GM19023 (cell line): ENCODE results near the gene CTR9.

Source experiments
- ATAC-seq: cut with Tn5 transposase; IDR thresholded peaks from one replicate; pipeline ENCODE4 v1.9.1; 2021; ENCODE audit warnings: mild to moderate bottlenecking, moderate library complexity; ENCODE audit not compliant: unreplicated experiment

CTR9 gene

DNA sequence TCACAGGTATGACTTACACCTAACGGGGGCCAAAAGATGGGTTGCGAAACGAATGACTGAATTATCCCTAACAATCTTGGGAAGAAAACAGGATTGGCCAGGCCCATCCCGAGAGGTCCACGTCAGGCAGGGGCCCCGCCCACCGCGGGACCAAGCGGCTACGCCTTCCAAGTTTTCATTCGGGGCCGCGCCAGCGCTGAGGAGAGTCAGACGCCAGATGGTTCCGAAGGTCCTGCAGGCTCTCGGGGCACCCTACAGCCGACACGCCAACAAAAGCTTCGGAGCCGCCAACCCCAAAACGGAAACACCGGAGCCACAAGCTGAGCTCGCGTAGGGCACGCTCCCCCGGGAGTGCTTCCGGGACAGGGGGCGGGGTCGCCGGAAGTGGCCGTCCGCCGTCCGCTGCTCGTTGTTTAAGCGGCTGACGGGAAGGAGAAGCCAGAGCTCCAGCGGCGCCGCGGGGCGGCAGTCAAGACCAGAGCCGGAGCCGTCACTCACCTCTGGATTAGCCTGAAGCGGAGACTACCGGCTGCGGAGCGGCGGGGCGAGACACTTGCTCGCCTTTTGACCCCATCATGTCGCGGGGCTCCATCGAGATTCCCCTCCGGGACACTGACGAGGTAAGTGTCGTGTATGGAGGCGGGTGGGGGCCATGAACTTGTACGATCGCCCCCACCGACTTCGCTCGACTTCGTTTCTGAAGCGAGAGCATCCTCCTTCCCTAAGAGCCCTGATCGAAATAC, at the start of gene CTR9:
Gene CTR9 (plus strand): TSS at position 409 of the 743 bp plus-strand sequence. CDS start 167 bp downstream, at position 576.
- ATAC-seq: peak; percentile 95

DNA sequence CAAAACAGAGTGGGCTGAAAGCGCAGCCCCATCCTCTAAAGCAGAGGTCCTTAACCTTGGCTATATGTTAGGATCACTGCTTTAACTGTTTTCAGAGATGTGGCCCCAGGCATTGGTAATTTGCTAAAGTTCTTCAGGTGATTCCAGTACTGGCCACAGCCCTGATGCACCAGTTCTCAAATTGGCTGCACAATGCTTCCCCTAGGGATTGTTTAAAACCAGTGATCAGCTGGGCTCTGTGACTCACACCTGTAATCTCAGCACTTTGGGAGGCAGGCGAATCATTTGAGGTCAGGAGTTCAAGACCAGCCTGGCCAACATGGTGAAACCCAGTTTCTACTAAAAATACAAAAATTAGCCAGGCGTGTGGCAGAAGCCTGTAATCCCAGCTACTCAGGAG, 49.1 kb upstream of the CTR9 start:
- ATAC-seq: no peak

DNA sequence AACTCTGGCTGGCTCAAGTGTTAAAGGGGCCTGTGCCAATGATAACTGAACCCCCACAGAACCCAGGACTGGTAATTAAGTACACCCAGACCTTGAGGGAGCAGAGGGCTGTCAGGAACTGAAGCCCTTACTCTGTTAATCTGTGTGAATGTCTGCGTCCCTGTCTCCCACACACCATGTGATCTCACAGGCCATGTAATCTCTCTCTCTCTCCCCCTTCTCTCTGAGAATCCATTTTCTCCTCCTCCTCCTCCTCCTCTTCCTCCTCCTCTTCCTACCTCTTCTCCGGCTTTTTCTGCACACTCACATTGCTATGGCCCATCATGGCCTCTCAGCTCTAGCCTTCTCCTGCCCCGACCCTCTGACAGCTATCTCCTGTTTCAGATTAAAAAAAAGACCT, 42.9 kb upstream of the CTR9 start:
- no peak for ATAC-seq

DNA sequence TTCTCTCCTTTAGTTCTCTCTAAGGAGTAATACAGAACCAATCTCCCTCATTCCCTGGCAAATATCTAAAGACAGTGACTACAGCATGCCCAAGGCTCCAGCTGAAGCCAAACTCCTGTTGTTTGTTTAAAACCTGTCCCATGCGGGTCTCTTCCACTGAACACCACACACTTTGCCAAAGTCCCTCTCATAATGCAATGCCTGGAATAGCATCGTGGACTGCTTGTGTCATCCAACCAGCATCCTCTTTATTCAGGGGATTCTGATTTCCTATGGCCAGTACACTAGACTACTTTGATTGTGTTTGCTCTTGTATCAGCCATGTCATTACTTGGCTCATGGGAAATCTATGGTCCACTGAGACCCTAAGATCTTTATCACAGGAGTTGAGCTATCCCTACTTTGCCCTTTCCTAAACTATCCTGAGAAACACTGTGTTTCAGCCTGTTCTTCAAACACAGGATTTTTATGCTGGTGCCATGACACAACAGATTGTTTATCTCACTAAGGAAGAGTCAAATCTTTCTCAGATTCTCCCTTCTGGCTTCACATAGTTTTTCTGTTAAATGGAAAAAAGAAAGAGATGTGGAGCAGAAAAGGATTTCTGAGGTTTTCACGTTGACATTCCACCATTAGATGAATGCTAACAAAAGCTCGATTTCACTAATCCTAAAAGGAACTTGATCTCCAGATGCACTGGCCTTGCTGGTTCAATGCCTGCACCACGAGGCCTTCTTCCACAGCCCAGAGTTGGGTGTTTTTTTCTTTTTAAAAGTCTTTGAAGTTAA, 41.6 kb upstream of the CTR9 start:
- no peak for ATAC-seq

DNA sequence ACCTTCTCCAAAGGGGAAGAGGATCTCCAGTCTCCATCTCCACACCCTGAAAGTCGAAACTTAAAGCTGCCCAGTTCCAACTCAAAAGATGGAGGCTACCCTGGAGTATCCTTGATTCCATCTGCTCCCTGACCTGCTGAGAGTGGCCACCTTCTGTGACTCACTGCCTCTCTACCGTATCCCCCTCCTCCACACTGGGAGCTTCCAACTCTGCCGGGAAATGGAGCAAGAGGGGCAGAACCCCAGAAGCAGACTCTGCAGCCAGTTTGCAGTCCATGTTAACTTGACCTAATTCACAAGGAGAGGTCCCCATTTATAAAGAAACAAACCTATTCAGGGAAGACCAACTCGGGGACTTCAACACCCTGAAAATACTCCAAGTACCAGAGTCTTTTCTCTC, 35.5 kb upstream of the CTR9 start:
- ATAC-seq: no peak

DNA sequence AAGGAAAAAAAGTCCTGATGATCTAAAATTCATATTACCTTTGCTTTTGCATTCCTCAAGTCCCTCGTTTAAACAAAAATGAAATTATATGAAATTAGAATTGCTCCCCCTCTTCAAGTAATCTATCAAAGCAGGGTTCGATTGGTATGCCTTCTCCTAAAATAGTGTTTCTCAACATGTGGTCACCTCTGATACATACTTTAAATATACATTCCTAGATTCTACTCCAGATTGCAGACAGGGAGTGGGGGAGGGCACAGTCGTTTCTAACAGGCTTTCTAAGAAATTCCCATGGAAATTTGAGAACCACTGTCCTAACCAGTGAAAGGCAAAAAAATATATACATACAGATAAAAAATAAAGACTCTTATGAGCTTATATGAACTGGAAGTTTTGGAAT, 34.9 kb upstream of the CTR9 start:
- no peak for ATAC-seq

DNA sequence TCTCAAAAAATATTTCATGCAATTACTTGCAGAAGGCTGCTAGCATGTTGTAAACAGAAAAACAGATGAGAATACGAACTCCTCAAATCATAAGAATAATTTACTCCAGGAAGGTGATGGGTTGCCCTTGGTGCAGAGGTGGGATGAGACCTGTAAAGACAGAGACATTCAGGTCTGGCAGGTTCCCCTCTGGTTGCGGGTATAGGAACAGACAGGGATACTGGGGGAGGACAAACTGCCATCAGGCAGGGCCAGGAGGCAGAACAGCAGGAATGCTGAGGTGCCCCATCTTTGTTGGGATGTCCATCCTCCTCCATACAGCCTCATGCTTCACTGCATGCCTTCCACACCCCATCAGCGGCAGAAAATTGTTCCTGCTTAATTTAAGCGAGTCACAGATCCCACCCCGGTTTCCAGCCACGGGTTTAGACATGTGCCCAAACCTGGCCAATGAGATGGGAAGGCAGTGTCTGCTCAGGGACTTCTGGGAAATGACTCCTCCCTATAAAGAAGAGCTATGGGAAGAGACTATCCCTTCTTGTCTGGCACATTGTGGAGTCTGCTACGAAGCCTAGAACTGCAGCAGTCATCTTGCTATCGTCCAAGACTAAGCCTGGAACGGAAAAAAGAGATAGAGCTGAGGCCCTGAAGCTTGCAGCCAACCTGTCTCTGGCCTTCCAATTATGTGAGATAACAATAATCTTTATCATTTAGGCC, 34.3 kb upstream of the CTR9 start:
- ATAC-seq: no peak

DNA sequence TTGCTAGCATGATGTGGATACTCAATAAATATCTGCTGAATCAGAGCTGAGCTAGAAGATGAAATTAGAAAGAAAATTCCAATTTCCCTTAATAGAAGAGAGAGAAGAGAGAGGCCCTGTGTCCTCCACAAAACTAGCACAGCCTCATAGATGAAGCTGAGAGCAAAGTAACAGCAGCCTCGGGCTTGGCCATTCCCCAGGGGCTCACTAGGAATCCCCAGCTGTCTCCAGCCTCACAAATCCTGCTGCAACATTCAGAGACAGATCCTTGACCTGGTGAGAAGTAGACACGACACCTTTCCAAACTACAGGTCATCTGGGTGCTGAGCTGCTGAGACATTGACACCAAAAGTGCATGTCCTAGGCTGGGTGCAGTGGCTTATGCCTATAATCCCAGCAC, 31.4 kb upstream of the CTR9 start:
- ATAC-seq: no peak

DNA sequence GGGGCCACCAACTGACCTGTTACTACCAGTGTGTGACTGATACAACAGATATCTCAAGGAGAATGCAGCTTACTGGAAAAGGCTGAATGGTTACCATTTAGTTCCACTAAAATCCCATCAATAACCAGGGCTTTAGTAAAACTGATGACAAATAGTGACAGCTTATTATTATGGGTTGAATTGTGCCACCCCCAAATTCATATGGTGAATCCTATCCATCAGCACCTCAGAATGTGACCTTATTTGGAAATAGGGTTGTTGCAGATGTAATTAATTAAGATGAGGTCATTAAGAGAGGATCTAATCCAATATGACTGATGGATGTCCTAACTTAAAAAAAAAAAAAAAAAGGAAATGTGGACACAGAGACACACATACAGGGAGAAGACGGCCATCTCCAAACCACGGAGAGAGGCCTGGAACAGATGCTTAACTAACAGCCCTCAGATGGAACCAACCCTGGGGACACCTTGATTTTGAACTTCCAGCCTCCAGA, 30.1 kb upstream of the CTR9 start:
- ATAC-seq: no peak

DNA sequence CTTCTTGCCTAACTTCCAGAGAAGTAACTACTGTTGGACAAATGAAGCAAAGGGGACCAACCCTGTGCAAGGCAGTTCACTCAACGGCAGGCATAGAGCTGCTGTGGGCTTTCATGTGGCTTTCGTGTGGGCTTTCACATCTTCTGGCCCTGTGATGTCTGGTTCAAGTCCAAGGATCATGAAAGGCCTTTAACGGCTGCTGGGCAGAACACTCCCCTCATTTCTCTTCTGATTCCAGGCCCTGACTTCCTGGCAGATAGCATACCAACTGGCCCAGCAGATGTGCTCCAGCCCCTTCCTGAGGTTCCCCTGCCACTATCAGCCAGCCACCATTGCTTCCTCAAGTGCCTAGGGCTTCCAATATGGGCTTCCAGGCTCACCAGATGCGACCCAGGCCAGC, 28.7 kb upstream of the CTR9 start:
- ATAC-seq: no peak

DNA sequence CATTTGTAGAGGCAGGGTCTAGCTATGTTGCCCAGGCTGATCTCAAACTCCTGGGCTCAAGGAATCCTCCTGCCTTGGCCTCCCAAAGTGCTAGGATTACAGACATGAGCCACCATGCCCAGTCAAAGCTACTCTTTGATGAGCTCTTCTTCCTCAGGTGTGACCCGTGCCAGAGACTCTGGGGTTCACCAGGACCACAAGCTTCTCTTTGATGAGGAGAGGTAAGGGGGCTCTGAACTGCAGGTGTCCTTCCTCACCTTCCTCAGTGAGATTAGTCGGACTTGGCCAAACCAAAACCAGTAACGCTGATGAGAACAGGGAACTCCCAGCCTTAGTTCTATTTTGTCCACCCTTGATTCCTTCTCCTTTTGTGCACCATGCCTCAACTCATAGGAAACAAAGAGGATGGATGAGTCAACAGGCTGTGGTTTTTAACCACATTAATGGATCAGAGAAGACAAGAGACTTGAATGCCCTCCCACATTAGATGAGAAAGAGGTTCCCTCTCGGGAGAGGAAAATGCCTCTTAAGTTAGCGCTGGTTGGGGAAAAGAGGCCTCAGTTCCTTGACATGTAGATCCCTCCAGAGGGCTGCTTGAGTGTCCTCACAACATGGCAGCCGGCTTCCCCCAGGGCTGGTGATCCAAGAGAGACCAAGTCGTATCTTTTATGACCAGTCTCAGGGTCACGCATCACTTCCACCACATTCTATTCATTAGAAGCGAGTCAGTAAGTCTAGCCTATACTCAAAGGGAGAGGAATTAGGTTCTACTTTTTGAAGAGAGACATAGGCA, 25.7 kb upstream of the CTR9 start:
- no peak for ATAC-seq

DNA sequence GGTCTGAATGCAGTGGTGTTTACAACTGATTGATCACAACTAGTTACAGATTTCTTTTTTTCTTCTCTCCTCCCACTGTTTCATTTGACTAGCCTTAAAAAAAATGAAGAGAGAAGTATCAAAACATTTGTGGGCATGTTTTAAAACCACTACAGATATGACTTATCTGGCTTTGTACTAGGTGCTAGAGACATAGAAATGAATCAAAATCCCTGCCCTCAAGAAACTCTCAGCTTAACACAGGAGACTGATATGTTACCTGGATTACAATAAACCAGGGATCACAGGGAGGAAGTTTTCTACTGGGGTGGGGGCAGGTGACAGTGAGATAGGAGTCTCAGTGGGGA, 25.2 kb upstream of the CTR9 start:
- no peak for ATAC-seq

DNA sequence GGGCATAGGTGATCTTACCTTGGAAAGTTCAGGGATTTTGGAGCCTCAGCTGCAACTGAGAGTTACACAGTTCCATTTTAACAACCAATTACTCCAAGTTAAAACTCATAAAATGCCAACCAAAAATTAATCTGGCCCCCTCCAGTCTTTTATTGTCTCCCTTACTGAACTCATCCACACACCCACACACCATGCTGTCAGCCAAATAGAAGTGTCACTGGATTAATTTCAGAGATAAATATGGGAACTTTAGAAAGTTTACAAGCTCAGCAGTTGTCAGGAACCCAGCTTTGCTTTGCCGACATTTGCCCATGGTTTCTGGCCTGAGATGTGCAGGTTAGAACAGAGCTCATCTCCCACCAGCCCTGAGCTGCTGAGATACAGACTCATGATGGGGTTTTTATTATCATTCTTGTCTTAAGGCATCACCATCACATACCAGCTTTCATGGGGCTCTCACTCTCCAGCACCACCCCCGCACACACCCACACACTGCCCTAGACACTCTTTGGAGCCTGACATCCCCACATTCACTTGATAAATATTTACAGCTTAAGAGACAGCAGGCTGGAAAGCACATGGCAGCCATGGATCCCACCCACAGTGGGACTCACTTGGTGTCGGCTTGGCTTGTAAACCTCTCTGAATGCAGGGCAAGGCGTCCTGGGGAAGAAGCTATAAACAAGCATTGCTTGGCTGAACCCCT, 23.7 kb upstream of the CTR9 start:
- no peak for ATAC-seq

DNA sequence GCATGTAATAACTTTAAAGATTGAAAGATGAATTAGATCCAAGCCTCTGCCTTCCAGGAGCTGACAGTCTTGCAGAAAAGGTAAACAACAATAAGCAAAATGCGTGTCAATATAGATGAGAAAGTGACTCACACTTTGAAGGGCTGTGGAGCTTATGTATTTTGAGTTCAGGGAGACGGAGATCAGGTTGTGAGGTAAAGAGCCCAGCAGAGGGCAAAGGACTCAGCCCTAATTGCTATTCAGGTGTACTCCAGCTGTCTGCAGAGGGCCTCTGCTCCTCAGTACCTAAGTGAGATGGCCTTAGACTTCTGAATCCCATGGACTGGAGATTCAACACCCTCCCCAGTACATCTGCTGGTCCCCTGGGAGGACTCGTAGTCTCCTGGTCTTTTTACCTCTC, 22.9 kb upstream of the CTR9 start:
- ATAC-seq: no peak

DNA sequence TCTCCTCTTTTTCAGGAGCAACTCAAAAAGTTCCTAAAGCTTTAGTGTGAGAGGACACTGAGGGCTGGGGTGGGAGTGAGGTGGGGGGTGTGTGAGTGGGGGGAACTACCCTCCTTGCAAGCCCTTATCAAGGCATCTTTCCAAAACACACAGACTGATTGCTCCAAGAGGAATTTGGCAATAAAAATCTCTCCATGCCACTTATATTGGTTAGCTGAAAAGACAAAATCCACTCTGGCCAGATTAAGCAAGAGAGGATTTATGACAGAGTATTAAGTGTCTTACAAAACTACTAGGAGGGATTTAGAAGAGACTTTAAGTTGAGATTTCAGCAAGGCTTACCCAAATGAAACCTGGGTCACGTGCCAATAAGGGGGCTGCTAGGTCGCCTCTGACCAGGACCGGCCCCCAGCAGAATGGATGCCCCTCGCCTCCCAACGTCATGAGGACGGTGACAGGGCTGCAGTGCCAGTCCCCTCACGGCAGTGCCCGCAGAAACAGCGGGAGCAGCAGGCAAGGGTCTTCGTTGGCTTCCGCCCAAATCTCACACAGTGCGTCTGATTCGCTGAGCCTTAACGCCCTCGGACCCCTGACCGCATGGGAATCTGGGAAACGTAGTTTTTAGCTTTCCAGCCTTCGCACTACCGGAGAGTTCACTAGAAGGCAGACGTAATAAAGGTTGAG, 22.1 kb upstream of the CTR9 start:
- ATAC-seq: no peak

DNA sequence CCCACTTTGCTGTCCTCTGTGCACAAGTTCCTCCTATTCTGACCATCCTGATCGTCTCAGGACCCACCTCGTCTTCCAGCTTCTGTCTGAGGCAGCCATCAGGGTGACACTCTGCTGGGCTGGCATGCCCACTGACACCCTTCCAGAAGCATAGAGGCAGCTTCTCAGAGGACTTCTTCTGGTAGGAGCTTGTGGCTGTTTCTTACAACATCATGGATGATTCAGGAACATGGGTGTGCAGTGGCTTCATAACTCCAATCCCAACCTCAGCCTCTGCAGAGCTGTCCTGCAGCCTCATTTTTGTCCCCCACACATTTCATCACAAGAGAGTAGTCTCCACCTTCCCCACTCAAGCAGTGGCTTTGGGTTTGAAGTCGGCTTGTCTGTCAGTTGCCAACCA, 20.9 kb upstream of the CTR9 start:
- no peak for ATAC-seq

DNA sequence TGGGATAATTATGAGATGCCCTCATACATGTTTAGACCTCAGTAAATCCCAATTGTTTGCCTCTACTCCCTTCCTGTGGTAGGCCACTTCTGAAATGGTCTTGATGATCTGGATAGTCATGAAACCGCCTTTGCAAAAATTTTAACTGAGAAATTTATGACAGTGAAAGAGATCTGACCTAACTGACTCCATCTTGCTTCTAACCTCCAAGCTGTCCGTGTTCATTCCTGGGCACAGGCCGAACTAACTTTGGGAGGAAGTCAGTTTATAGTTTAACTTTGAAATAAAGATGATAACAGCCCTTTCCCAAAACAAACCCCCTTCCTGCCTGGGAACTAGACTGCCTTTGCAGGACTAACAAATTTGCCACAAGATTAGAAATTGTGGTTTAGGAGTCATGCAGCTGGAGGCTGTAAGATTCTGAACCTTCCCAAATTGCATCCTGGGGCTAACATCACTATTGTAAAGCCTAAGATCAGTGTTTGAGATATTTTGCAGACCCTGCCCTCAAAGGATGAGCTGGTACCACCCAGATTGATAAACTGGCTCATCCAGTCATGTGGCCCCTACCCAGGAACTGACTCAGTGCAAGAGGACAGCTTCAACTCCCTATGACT, 19.9 kb upstream of the CTR9 start:
- ATAC-seq: no peak

DNA sequence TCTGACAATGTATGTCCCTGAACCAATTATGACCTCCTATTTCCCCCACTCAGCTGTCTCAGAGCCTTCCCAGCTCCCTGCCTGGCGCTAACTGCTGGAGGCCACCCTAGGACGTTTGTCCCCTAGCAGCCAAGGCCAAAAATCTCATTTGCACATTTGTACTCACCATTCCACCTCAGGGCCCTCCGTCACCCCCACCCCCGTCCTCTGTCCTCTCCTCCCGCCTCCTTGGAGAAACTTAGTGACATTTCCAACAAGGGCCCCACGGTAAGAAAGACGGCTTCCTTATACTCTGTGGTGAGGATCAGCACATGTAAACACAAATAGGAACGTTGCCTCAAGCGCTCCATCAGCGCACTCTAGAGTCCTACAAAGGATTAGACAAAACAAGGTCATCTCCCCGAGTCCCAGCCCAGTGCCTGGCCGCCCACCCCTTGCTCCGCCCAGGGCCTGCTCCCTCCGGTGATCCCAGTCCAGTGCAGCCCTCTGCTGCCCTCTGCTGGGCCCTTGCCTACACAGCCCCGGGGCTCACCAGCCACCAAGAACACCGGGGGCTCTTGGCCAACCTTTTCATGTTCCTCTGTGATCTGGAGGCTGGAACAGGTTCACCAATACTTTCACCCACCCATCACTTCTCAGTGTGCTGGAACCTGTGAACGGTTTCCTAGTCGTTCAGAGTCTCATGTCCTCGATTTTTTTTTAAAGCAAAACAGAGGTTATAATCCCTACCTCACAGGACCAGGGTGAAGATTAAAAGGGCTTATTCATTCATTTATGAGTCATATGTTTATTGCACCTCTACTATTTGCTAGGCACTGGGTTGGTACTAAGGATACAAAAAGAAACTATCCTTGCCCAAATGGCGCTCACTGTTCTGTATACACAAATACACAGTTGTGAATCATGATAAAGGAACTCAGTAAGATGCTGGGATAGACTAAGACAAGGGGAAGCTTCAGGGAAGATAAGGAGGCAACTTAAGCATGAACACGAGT, 15.3 kb upstream of the CTR9 start:
- peak; percentile 97 for ATAC-seq
